Uterus (tissue), 4 donors: ENCODE results near the gene TIPARP. TPM values are rescaled to one million over a fixed set of nuclear protein-coding genes. Genes with fewer than 3 reads are reported as not detected.

Source experiments
- DNase-seq, 2 donors: peaks; one replicate each; pipeline ENCODE4 v3.0.0-alpha.2; 2019 to 2020
- H3K27ac ChIP-seq, 2 donors: fragments of 200-600 bp; sonication (generic); 1 replicate in 1 of 2; 2 replicates in 1 of 2; pipeline ENCODE4 v1.5.1; 2016 to 2018
- H3K27me3 ChIP-seq, 2 donors: fragments of 200-600 bp; sonication (generic); one replicate each; pipeline ENCODE4 v1.5.1; 2018 to 2019; ENCODE audit warnings: control low read depth in 1 of 2
- H3K36me3 ChIP-seq, 2 donors: fragments of 200-600 bp; sonication (generic); one replicate each; pipeline ENCODE4 v1.5.1; 2019; ENCODE audit warnings: control low read depth in 1 of 2
- H3K4me1 ChIP-seq, 2 donors: fragments of 200-600 bp; sonication (generic); one replicate each; pipeline ENCODE4 v1.5.1; 2018 to 2019; ENCODE audit warnings: control low read depth in 1 of 2
- H3K4me3 ChIP-seq, 2 donors: fragments of 200-600 bp; sonication (generic); 1 replicate in 1 of 2; 2 replicates in 1 of 2; pipeline ENCODE4 v1.5.1; 2018 to 2019; ENCODE audit warnings: mild to moderate bottlenecking in 1 of 2
- H3K9me3 ChIP-seq, 2 donors: fragments of 200-600 bp; sonication (generic); one replicate each; pipeline ENCODE4 v1.5.1; 2019; ENCODE audit warnings: control low read depth in 1 of 2
- CTCF ChIP-seq, 4 experiments: fragments of 200-600 bp in 2 of 4; fragments of 450-650 bp in 2 of 4; sonication (generic) in 2 of 4; IDR thresholded peaks; one replicate each; pipeline ENCODE4 v1.5.1; 2016 to 2019; ENCODE audit warnings: antibody characterized with exemption in 4 of 4, mild to moderate bottlenecking in 2 of 4, moderate library complexity in 1 of 4
- POLR2A ChIP-seq, 2 donors: fragments of 450-650 bp; IDR thresholded peaks; one replicate each; pipeline ENCODE4 v1.6.1; 2016; ENCODE audit warnings: antibody characterized with exemption in 2 of 2, mild to moderate bottlenecking in 1 of 2, moderate library complexity in 1 of 2
- intact Hi-C: fragments of 100-400 bp; cut with DNase I; formaldehyde crosslinking; loops from one replicate; pipeline ENCODE4 v1.15.1; 2023; ENCODE audit warnings: low total_unique reads
- total RNA-seq, 4 donors: library from RNA; depleted of rRNA in 3 of 4; stranded (reverse); fragments of >200 nt in 3 of 4; gene quantifications; one replicate each; pipeline versions ENCODE4 v1.1.0 to v1.2.4, GENCODE V29; 2014 to 2023
- donor health status: DM: yes; HTN: yes; CAD: no.

Gene TIPARP
- total RNA-seq, 4 donors from 2014 or later, result 17.9 to 58.5 (median 52.5) TPM

GRCh38 chr3:156751461-156752025 is 77.2 kb downstream of the TIPARP start:
- H3K27ac ChIP-seq, result peak overlapping the region; percentile 63 to 69
- H3K9me3 ChIP-seq, result no peaks in the 10 kb centered on the region
- H3K4me1 ChIP-seq, result peaks cover 0 to 4% of the 10 kb centered on the region in 2 donors
- intact Hi-C loops, result no loop called here
- no peaks in the 10 kb centered on the region for H3K36me3 ChIP-seq
- peak overlapping the region; percentile 12 to 13 for H3K4me3 ChIP-seq
- TF ChIP-seq POLR2A (IDR thresholded peaks at IDR 0.05) (no peak), CTCF (IDR thresholded peaks at IDR 0.05) (no peak)
- no peaks in the 10 kb centered on the region for H3K27me3 ChIP-seq
- DNase-seq, result peak; percentile 63 to 65

Other genes starting within 250 kb of the TIPARP start
- 100 to 1,000 TPM in 3 of 4 donors, 10 to 100 TPM in 1; 96.8 to 172 (median 128) TPM for gene SSR3, start 119.5 kb upstream of the TIPARP start, total RNA-seq
- 1 to 10 TPM in 2 of 4 donors, under 1 TPM in 1, not detected in 1; 0.26 to 4.8 (median 2.8) TPM for gene LEKR1, start 151.8 kb downstream of the TIPARP start, total RNA-seq